GM21526 (cell line): ENCODE data around the gene RAB20.

Source experiments
- ATAC-seq: cut with Tn5 transposase; IDR thresholded peaks from one replicate; pipeline ENCODE4 v1.9.1; 2021; ENCODE audit warnings: moderate library complexity; ENCODE audit not compliant: unreplicated experiment, low FRiP score

Gene RAB20

GRCh38 chr13:110531671-110532083, 29.8 kb downstream of the RAB20 start:
- ATAC-seq, result no peak

- ATAC-seq, result no peak
Observed at GRCh38 chr13:110531100-110531499, 30.4 kb downstream of the RAB20 start.

- no peak for ATAC-seq
Observed at GRCh38 chr13:110529522-110530311, 31.8 kb downstream of the RAB20 start.

- no peak for ATAC-seq
Observed at GRCh38 chr13:110528911-110529310, 32.6 kb downstream of the RAB20 start.

GRCh38 chr13:110528371-110528770, 33.2 kb downstream of the RAB20 start:
- ATAC-seq, result no peak

- peak; percentile 74 for ATAC-seq
Observed at GRCh38 chr13:110525328-110526319, 35.9 kb downstream of the RAB20 start.

GRCh38 chr13:110524541-110525257, 36.8 kb downstream of the RAB20 start:
- no peak for ATAC-seq

GRCh38 chr13:110523838-110524540, 37.5 kb downstream of the RAB20 start:
- no peak for ATAC-seq

- ATAC-seq, result no peak
Observed at GRCh38 chr13:110523180-110523579, 38.3 kb downstream of the RAB20 start.

- ATAC-seq, result no peak
Observed at GRCh38 chr13:110522721-110523120, 38.8 kb downstream of the RAB20 start.

- ATAC-seq, result peak; percentile 40
Observed at GRCh38 chr13:110521946-110522345, 39.6 kb downstream of the RAB20 start.

- ATAC-seq, result no peak
Observed at GRCh38 chr13:110521296-110521680, 40.2 kb downstream of the RAB20 start.

GRCh38 chr13:110520431-110521295, 40.9 kb downstream of the RAB20 start:
- no peak for ATAC-seq

GRCh38 chr13:110519506-110519905, 42.0 kb downstream of the RAB20 start:
- ATAC-seq, result no peak

- no peak for ATAC-seq
Observed at GRCh38 chr13:110519046-110519445, 42.5 kb downstream of the RAB20 start.

- ATAC-seq, result no peak
Observed at GRCh38 chr13:110518571-110518970, 43.0 kb downstream of the RAB20 start.

- no peak for ATAC-seq
Observed at GRCh38 chr13:110518226-110518525, 43.3 kb downstream of the RAB20 start.

- ATAC-seq, result no peak
Observed at GRCh38 chr13:110517505-110518225, 43.9 kb downstream of the RAB20 start.

GRCh38 chr13:110516500-110516899, 45.0 kb downstream of the RAB20 start:
- ATAC-seq, result no peak
